ENCODE data around the gene DPP4. TPM values are rescaled to one million over a fixed set of nuclear protein-coding genes. Genes with fewer than 3 reads are reported as not detected.

The DPP4 gene
- total RNA-seq, 2 experiments from 2014 or later = 116 to 152 TPM

GRCh38 chr2:162022290-162022945, 51.6 kb downstream of the DPP4 start:
- Mint-ChIP-seq H3K4me3 (no peak overlapping the region), H3K9me3 (no peaks in the 10 kb centered on the region), H3K4me1 (peaks cover 64% of the 10 kb centered on the region), H3K27me3 (no peaks in the 10 kb centered on the region), H3K27ac (peak overlapping the region; percentile 50), H3K36me3 (ENCODE audit: low read depth) (peaks cover 92% of the 10 kb centered on the region)
- no peak for DNase-seq
- POLR2A ChIA-PET = no interaction called here
- CTCF ChIA-PET = interaction anchor here (0.9 to 1.7 kb wide), 4 partner anchors 21 to 52 kb away, joined by 3 to 7 read pairs (median 4); partner anchors contain the start of gene DPP4

GRCh38 chr2:162021516-162022058, 52.4 kb downstream of the DPP4 start:
- ChIA-PET POLR2A (no interaction called here), CTCF (interaction anchor here (1.7 kb wide), 1 partner anchor 53 kb away, joined by 5 read pairs; the partner anchor contains the start of gene DPP4)
- Mint-ChIP-seq H3K27me3 (no peaks in the 10 kb centered on the region), H3K4me1 (peaks cover 68% of the 10 kb centered on the region), H3K27ac (peak overlapping the region; percentile 50), H3K4me3 (no peak overlapping the region), H3K36me3 (ENCODE audit: low read depth) (peaks cover 95% of the 10 kb centered on the region), H3K9me3 (no peaks in the 10 kb centered on the region)
- DNase-seq = no peak

GRCh38 chr2:162018530-162018929, 55.5 kb downstream of the DPP4 start:
- H3K4me1 Mint-ChIP-seq = peaks cover 69% of the 10 kb centered on the region
- H3K9me3 Mint-ChIP-seq = peaks cover 4% of the 10 kb centered on the region
- peaks cover 94% of the 10 kb centered on the region for H3K36me3 Mint-ChIP-seq (ENCODE audit: low read depth)
- H3K4me3 Mint-ChIP-seq = no peak overlapping the region
- no peak for DNase-seq
- CTCF ChIA-PET = interaction anchor here (1.4 to 3.6 kb wide), 3 partner anchors 9 to 23 kb away, joined by 3 to 14 read pairs (median 4); no protein-coding TSS in a partner anchor
- peak overlapping the region; percentile 38 for H3K27ac Mint-ChIP-seq
- H3K27me3 Mint-ChIP-seq = no peaks in the 10 kb centered on the region
- POLR2A ChIA-PET = no interaction called here

GRCh38 chr2:162017233-162017632, 56.8 kb downstream of the DPP4 start:
- H3K27ac Mint-ChIP-seq = no peak overlapping the region
- peaks cover 66% of the 10 kb centered on the region for H3K4me1 Mint-ChIP-seq
- H3K4me3 Mint-ChIP-seq = no peak overlapping the region
- CTCF ChIA-PET = interaction anchor here (1.0 to 3.6 kb wide), 7 partner anchors 11 to 778 kb away, joined by 3 to 14 read pairs (median 3); no protein-coding TSS in a partner anchor
- no peaks in the 10 kb centered on the region for H3K27me3 Mint-ChIP-seq
- peaks cover 4% of the 10 kb centered on the region for H3K9me3 Mint-ChIP-seq
- DNase-seq = no peak
- POLR2A ChIA-PET = no interaction called here
- H3K36me3 Mint-ChIP-seq (ENCODE audit: low read depth) = peaks cover 90% of the 10 kb centered on the region

- H3K9me3 Mint-ChIP-seq = peaks cover 4% of the 10 kb centered on the region
- peaks cover 67% of the 10 kb centered on the region for H3K4me1 Mint-ChIP-seq
- ChIA-PET CTCF (interaction anchor here (1.6 kb wide), 1 partner anchor 20 kb away, joined by 3 read pairs; no protein-coding TSS in a partner anchor), POLR2A (no interaction called here)
- no peak for DNase-seq
- no peak overlapping the region for H3K4me3 Mint-ChIP-seq
- peaks cover 91% of the 10 kb centered on the region for H3K36me3 Mint-ChIP-seq (ENCODE audit: low read depth)
- no peak overlapping the region for H3K27ac Mint-ChIP-seq
- H3K27me3 Mint-ChIP-seq = no peaks in the 10 kb centered on the region
These were observed 57.9 kb downstream of the DPP4 start for GRCh38 chr2:162016080-162016479.

GRCh38 chr2:162014751-162015150, 59.3 kb downstream of the DPP4 start:
- ChIA-PET CTCF (interaction anchor here (0.9 to 1.4 kb wide), 4 partner anchors 16 to 58 kb away, joined by 3 read pairs; no protein-coding TSS in a partner anchor), POLR2A (no interaction called here)
- no peaks in the 10 kb centered on the region for H3K27me3 Mint-ChIP-seq
- peaks cover 76% of the 10 kb centered on the region for H3K4me1 Mint-ChIP-seq
- DNase-seq = no peak
- peak overlapping the region; percentile 88 for H3K27ac Mint-ChIP-seq
- H3K9me3 Mint-ChIP-seq = peaks cover 4% of the 10 kb centered on the region
- H3K4me3 Mint-ChIP-seq = no peak overlapping the region
- peaks cover 90% of the 10 kb centered on the region for H3K36me3 Mint-ChIP-seq (ENCODE audit: low read depth)

- DNase-seq = no peak
- POLR2A ChIA-PET = interaction anchor here (0.7 to 1.3 kb wide), 2 partner anchors 61 to 104 kb away, joined by 4 read pairs; no protein-coding TSS in a partner anchor
- Mint-ChIP-seq H3K4me1 (peaks cover 82% of the 10 kb centered on the region), H3K9me3 (peaks cover 7% of the 10 kb centered on the region), H3K36me3 (ENCODE audit: low read depth) (peaks cover 90% of the 10 kb centered on the region), H3K4me3 (peak overlapping the region; percentile 53), H3K27ac (peak overlapping the region; percentile 88), H3K27me3 (no peaks in the 10 kb centered on the region)
- CTCF ChIA-PET = interaction anchor here (0.7 to 1.4 kb wide), 6 partner anchors 10 to 57 kb away, joined by 3 read pairs; no protein-coding TSS in a partner anchor
These were observed 60.2 kb downstream of the DPP4 start for GRCh38 chr2:162013514-162014475.

GRCh38 chr2:162012565-162013058, 61.4 kb downstream of the DPP4 start:
- CTCF ChIA-PET = interaction anchor here (0.7 to 1.8 kb wide), 6 partner anchors 11 to 30 kb away, joined by 3 to 8 read pairs (median 3); no protein-coding TSS in a partner anchor
- DNase-seq = no peak
- Mint-ChIP-seq H3K9me3 (peaks cover 7% of the 10 kb centered on the region), H3K4me1 (peaks cover 84% of the 10 kb centered on the region), H3K36me3 (ENCODE audit: low read depth) (peaks cover 90% of the 10 kb centered on the region), H3K27ac (peak overlapping the region; percentile 88), H3K27me3 (no peaks in the 10 kb centered on the region), H3K4me3 (peak overlapping the region; percentile 8)
- POLR2A ChIA-PET = interaction anchor here (0.7 to 1.3 kb wide), 2 partner anchors 60 to 106 kb away, joined by 4 read pairs; no protein-coding TSS in a partner anchor

- Mint-ChIP-seq H3K9me3 (peaks cover 7% of the 10 kb centered on the region), H3K4me3 (peak overlapping the region; percentile 8), H3K4me1 (peaks cover 82% of the 10 kb centered on the region), H3K27me3 (no peaks in the 10 kb centered on the region), H3K27ac (peak overlapping the region; percentile 88), H3K36me3 (ENCODE audit: low read depth) (peaks cover 87% of the 10 kb centered on the region)
- DNase-seq = peak; percentile 73
- ChIA-PET POLR2A (interaction anchor here (1.2 to 1.3 kb wide), 2 partner anchors 16 to 59 kb away, joined by 4 to 5 read pairs; no protein-coding TSS in a partner anchor), CTCF (interaction anchor here (1.3 to 1.8 kb wide), 5 partner anchors 10 to 30 kb away, joined by 3 to 8 read pairs (median 4); no protein-coding TSS in a partner anchor)
These were observed 62.1 kb downstream of the DPP4 start for GRCh38 chr2:162011706-162012564.

GRCh38 chr2:162009543-162009942, 64.5 kb downstream of the DPP4 start:
- H3K27ac Mint-ChIP-seq = no peak overlapping the region
- peaks cover 73% of the 10 kb centered on the region for H3K4me1 Mint-ChIP-seq
- DNase-seq = no peak
- H3K36me3 Mint-ChIP-seq (ENCODE audit: low read depth) = peaks cover 81% of the 10 kb centered on the region
- H3K9me3 Mint-ChIP-seq = peaks cover 7% of the 10 kb centered on the region
- H3K27me3 Mint-ChIP-seq = no peaks in the 10 kb centered on the region
- ChIA-PET POLR2A (interaction anchor here (0.7 kb wide), 1 partner anchor 16 kb away, joined by 4 read pairs; no protein-coding TSS in a partner anchor), CTCF (no interaction called here)
- H3K4me3 Mint-ChIP-seq = no peak overlapping the region

GRCh38 chr2:162007447-162008040, 66.5 kb downstream of the DPP4 start:
- ChIA-PET CTCF (interaction anchor here (0.7 to 1.2 kb wide), 3 partner anchors 10 to 141 kb away, joined by 3 to 5 read pairs (median 3); no protein-coding TSS in a partner anchor), POLR2A (no interaction called here)
- Mint-ChIP-seq H3K9me3 (peaks cover 14% of the 10 kb centered on the region), H3K36me3 (ENCODE audit: low read depth) (peaks cover 84% of the 10 kb centered on the region), H3K4me1 (peaks cover 72% of the 10 kb centered on the region), H3K27me3 (no peaks in the 10 kb centered on the region), H3K27ac (no peak overlapping the region), H3K4me3 (no peak overlapping the region)
- no peak for DNase-seq

Data from activated CD4-positive, alpha-beta T cell treated with anti-CD3 and anti-CD28 coated beads, Interleukin-2, amount 10 ng/mL, durations not matched to agents 7 days and 5 days (primary cell).